ENCODE measurements around the gene KCNE2.

Gene KCNE2

DNA sequence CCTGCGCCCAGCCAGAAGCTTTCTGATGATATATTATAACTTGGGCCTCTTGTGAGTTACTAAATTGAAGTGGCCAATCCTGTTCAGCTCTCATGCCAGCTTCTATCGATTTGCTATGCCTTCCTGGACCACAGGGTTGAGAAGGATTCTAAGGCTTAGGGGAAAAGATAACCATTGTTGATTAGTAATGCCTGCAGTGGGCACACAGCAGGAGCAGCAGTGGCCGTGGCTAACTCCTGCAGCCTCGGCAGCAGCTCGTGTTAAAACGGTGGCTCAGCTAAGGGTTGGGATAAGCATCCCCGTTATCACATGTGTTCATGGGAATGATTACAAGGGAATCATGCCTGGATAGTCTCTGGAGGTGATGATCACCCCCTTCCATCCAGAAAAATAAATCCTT is 20.5 kb upstream of the KCNE2 start:
- no peak for DNase-seq (ENCODE audit: low read depth)
- no peak for TF ChIP-seq CTCF (IDR thresholded peaks at IDR 0.05; ENCODE audit: control insufficient read depth, extremely low read depth, insufficient read depth)
- no peak overlapping the region for H3K4me3 ChIP-seq (ENCODE audit: low read depth, low read length)

- TF ChIP-seq CTCF (IDR thresholded peaks at IDR 0.05; ENCODE audit: control insufficient read depth, extremely low read depth, insufficient read depth) = no peak
- DNase-seq (ENCODE audit: low read depth) = no peak
- H3K4me3 ChIP-seq (ENCODE audit: low read depth, low read length) = no peak overlapping the region
Measured at GRCh38 chr21:34343838-34344381, 19.9 kb upstream of the KCNE2 start.

- DNase-seq (ENCODE audit: low read depth) = no peak
- H3K4me3 ChIP-seq (ENCODE audit: low read depth, low read length) = no peak overlapping the region
- no peak for TF ChIP-seq CTCF (IDR thresholded peaks at IDR 0.05; ENCODE audit: control insufficient read depth, extremely low read depth, insufficient read depth)
Measured at GRCh38 chr21:34344584-34344983, 19.2 kb upstream of the KCNE2 start.

DNA sequence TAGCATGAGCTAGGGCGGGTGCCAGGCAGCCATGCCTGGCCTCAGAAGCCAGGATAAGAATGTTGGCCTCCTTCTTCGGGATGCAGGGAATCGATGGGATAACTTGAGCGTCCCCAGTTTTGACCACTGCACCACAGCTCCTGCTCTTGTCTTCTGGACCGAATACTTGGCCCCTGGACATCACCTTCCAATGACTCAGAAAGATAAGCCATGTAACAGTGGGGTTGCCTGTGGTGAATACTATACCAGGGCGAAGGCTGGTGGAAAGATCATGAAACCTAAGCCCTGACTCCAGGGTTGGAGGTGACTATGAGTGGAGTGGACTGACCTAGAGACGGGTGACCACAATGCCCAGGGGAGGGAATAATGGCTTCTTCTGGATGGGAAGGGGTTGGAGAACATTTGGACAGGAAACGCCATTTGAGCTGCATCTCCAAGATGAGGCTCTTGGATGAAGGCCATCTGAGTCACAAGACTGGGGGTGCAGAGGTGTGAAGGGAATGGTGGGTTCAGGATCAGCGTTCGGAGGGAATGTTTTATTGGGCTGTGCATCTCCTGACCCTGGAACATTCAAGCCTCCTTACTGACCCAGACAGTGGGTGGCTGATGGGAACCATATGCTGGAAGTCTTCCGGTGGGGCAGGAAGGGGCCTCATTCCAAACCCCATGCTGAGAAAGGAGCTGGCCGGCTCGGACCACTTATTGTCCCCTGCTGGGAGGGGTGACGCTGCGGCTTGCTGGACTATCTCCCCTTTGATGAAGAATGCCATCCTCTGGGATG is 18.5 kb upstream of the KCNE2 start:
- no peak overlapping the region for H3K4me3 ChIP-seq (ENCODE audit: low read depth, low read length)
- no peak for DNase-seq (ENCODE audit: low read depth)

DNA sequence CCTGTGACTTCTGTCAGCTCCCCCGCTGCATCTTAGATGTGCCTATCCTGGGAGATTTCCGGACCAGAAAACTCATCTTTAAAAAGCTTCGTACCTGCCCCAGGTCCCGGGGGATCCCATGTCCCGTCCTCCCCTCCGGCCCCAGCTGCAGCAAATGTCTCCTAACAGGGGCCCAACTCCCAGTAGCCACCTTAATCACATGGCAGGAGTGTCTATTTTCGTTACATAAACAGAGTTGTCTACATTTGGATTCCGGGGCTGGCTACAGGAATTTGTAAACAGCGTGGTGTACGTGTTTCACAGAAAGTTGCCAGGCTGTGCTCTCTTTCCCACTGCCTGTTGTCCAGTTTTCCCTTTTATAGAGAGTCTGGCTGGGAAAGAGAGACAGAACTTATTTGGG is 17.9 kb upstream of the KCNE2 start:
- no peak for DNase-seq (ENCODE audit: low read depth)
- no peak for TF ChIP-seq CTCF (IDR thresholded peaks at IDR 0.05; ENCODE audit: control insufficient read depth, extremely low read depth, insufficient read depth)
- H3K4me3 ChIP-seq (ENCODE audit: low read depth, low read length) = no peak overlapping the region

More for the DNA sequence above, 18.5 kb upstream of the KCNE2 start:
- TF ChIP-seq CTCF (IDR thresholded peaks at IDR 0.05; ENCODE audit: control insufficient read depth, extremely low read depth, insufficient read depth) = no peak

DNA sequence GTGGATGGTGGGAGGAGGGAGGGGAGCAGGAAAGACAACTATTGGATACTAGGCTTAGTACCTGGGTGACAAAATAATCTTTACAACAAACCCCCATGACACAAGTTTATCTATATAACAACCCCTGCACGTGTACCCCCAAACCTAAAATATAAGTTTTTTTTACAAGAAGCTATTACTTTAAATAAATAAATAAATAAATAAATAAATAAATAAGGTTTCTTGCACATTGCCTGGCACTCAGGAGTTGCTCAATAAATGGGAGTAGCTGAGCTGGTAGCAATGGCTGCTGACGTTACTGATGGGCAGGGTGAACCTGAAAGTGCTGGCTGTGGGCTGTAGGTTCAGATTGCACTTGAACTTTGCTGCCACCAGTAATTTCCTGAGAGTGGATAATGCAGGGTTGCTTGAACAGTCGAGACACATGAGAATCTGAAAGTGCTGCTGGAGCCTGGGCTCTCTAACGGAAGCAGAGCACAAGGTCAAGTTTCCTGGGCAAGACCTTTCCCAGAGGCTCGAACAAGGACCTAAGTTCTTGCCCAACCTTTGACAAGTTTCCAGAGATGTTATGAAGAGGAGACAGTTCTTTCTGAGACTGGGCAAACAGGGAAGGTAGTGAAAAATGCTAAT is 14.8 kb upstream of the KCNE2 start:
- no peak for DNase-seq (ENCODE audit: low read depth)
- H3K4me3 ChIP-seq (ENCODE audit: low read depth, low read length) = no peak overlapping the region
- no peak for TF ChIP-seq CTCF (IDR thresholded peaks at IDR 0.05; ENCODE audit: control insufficient read depth, extremely low read depth, insufficient read depth)
